ENCODE data around the gene EIF1AY.
"Not testable (repeated sequence)": the region's sequence is repeated elsewhere in the genome, so short reads cannot be mapped to it uniquely, and the experiment has no call there.

EIF1AY gene

GRCh38 chrY:20575531-20576121 lies at the start of gene EIF1AY:
EIF1AY (plus strand) TSS chrY:20575776; CDS start chrY:20575872, 96 bp downstream.
- TF ChIP-seq CTCF (conservative IDR thresholded peaks at IDR 0.05): no peak
- H3K27ac ChIP-seq: no peak within 1 kb of the TSS

GRCh38 chrY:20528435-20528834 lies 47.1 kb upstream of the EIF1AY start:
- no peak for TF ChIP-seq CTCF (conservative IDR thresholded peaks at IDR 0.05)
- no peak for TF ChIP-seq ZFX (IDR thresholded peaks at IDR 0.05)
- no peak overlapping the region for H3K27ac ChIP-seq

- no peak for TF ChIP-seq CTCF (conservative IDR thresholded peaks at IDR 0.05)
Observed at GRCh38 chrY:20538186-20538585, 37.4 kb upstream of the EIF1AY start.

GRCh38 chrY:20538933-20539332 lies 36.6 kb upstream of the EIF1AY start:
- no peak for TF ChIP-seq ZFX (IDR thresholded peaks at IDR 0.05)
- no peak overlapping the region for H3K27ac ChIP-seq

More at GRCh38 chrY:20538186-20538585, 37.4 kb upstream of the EIF1AY start:
- H3K27ac ChIP-seq: no peak overlapping the region

GRCh38 chrY:20544451-20544960 lies 31.1 kb upstream of the EIF1AY start:
- H3K27ac ChIP-seq: no peak overlapping the region
- TF ChIP-seq ZFX (IDR thresholded peaks at IDR 0.05) (no peak), CTCF (conservative IDR thresholded peaks at IDR 0.05) (no peak)

- TF ChIP-seq ZFX (IDR thresholded peaks at IDR 0.05) (no peak), CTCF (conservative IDR thresholded peaks at IDR 0.05) (no peak)
- H3K27ac ChIP-seq: no peak overlapping the region
Observed at GRCh38 chrY:20546071-20546470, 29.5 kb upstream of the EIF1AY start.

GRCh38 chrY:20549289-20549688 lies 26.3 kb upstream of the EIF1AY start:
- TF ChIP-seq CTCF (conservative IDR thresholded peaks at IDR 0.05): no peak
- no peak for TF ChIP-seq ZFX (IDR thresholded peaks at IDR 0.05)
- no peak overlapping the region for H3K27ac ChIP-seq

GRCh38 chrY:20551840-20552239 lies 23.7 kb upstream of the EIF1AY start:
- TF ChIP-seq CTCF (conservative IDR thresholded peaks at IDR 0.05) (no peak), ZFX (IDR thresholded peaks at IDR 0.05) (no peak)
- no peak overlapping the region for H3K27ac ChIP-seq

GRCh38 chrY:20552764-20553323 lies 22.7 kb upstream of the EIF1AY start:
- not testable (repeated sequence) for H3K27ac ChIP-seq

Measured in C4-2B (cell line).